Osteoblast (primary cell): ENCODE results near the gene CHMP5. TPM values are rescaled to one million over a fixed set of nuclear protein-coding genes. Genes with fewer than 3 reads are reported as not detected.
A peak's percentile ranks its signal among the peaks of the same experiment; 100 is the strongest.

Experiments used
- DNase-seq: peaks from one replicate; pipeline ENCODE4 v3.0.0; 2011; ENCODE audit warnings: low spot score, mixed read lengths; ENCODE audit not compliant: insufficient read length; ENCODE audit errors: missing footprints
- H2AFZ ChIP-seq: 2 replicates; pipeline ENCODE4 v1.6.0; 2011; ENCODE audit warnings: mild to moderate bottlenecking, low read length
- H3K27ac ChIP-seq: 2 replicates; pipeline ENCODE4 v1.5.1; 2011; ENCODE audit warnings: mild to moderate bottlenecking, low read depth, low read length, moderate library complexity
- H3K27me3 ChIP-seq: 2 replicates; pipeline ENCODE4 v1.6.0; 2012; ENCODE audit warnings: mild to moderate bottlenecking, control low read depth, inconsistent platforms, low read length, moderate library complexity; ENCODE audit not compliant: insufficient read depth
- H3K36me3 ChIP-seq: 2 replicates; pipeline ENCODE4 v1.5.1; 2011; ENCODE audit warnings: mild to moderate bottlenecking, low read length, control low read depth, moderate library complexity; ENCODE audit not compliant: insufficient read depth
- H3K4me1 ChIP-seq: 2 replicates; pipeline ENCODE4 v1.5.1; 2011; ENCODE audit warnings: mild to moderate bottlenecking, low read length, control low read depth, moderate library complexity; ENCODE audit not compliant: insufficient read depth
- H3K4me2 ChIP-seq: 2 replicates; pipeline ENCODE4 v1.6.0; 2011; ENCODE audit warnings: mild to moderate bottlenecking, low read length; ENCODE audit not compliant: insufficient read depth
- H3K4me3 ChIP-seq: fragments of 200-600 bp; sonication (generic); 3 replicates; pipeline ENCODE4 v1.5.1; 2012; ENCODE audit warnings: mild to moderate bottlenecking, low read length, inconsistent platforms; ENCODE audit not compliant: insufficient read depth
- H3K79me2 ChIP-seq: 2 replicates; pipeline ENCODE4 v1.6.0; 2012; ENCODE audit warnings: mild to moderate bottlenecking, low read length, control low read depth, inconsistent platforms; ENCODE audit not compliant: insufficient read depth
- H3K9me3 ChIP-seq: 2 replicates; pipeline ENCODE4 v1.5.1; 2011; ENCODE audit warnings: low read depth, low read length, control low read depth
- H4K20me1 ChIP-seq: 2 replicates; pipeline ENCODE4 v1.6.0; 2012; ENCODE audit warnings: mild to moderate bottlenecking, low read length, control low read depth; ENCODE audit not compliant: insufficient read depth
- CTCF ChIP-seq: IDR thresholded peaks from 2 replicates; pipeline ENCODE4 v1.5.1; 2011; ENCODE audit warnings: mild to moderate bottlenecking, low read depth, low read length, moderate library complexity; ENCODE audit errors: extremely low read depth
- total RNA-seq: library from RNA; depleted of rRNA; stranded (reverse); fragments of >200 nt; gene quantifications from 2 replicates; pipeline ENCODE4 v1.2.3, GENCODE V29; 2012

Gene CHMP5
- 71.0 and 71.7 TPM in 2 replicates for total RNA-seq

- Histone ChIP-seq H3K36me3 (peaks cover 42% of the 10 kb centered on the region), H4K20me1 (peaks cover 7% of the 10 kb centered on the region), H2AFZ (peak within 1 kb of the TSS; percentile 91), H3K4me1 (peaks cover 18% of the 10 kb centered on the region), H3K27ac (peak within 1 kb of the TSS; percentile 88), H3K4me2 (peak within 1 kb of the TSS; percentile 100), H3K4me3 (peak within 1 kb of the TSS; percentile 86), H3K9me3 (no peaks in the 10 kb centered on the region), H3K27me3 (no peaks in the 10 kb centered on the region), H3K79me2 (peaks cover 56% of the 10 kb centered on the region)
- DNase-seq: peak; percentile 98
- TF ChIP-seq CTCF: peak; percentile 32
Measured at GRCh38 chr9:33264473-33265177, at the start of gene CHMP5, which contains the start of gene BAG1. CHMP5 (plus strand) TSS chr9:33265049; CDS start chr9:33265079, 30 bp downstream. BAG1 (minus strand) TSS chr9:33264708.

DNA sequence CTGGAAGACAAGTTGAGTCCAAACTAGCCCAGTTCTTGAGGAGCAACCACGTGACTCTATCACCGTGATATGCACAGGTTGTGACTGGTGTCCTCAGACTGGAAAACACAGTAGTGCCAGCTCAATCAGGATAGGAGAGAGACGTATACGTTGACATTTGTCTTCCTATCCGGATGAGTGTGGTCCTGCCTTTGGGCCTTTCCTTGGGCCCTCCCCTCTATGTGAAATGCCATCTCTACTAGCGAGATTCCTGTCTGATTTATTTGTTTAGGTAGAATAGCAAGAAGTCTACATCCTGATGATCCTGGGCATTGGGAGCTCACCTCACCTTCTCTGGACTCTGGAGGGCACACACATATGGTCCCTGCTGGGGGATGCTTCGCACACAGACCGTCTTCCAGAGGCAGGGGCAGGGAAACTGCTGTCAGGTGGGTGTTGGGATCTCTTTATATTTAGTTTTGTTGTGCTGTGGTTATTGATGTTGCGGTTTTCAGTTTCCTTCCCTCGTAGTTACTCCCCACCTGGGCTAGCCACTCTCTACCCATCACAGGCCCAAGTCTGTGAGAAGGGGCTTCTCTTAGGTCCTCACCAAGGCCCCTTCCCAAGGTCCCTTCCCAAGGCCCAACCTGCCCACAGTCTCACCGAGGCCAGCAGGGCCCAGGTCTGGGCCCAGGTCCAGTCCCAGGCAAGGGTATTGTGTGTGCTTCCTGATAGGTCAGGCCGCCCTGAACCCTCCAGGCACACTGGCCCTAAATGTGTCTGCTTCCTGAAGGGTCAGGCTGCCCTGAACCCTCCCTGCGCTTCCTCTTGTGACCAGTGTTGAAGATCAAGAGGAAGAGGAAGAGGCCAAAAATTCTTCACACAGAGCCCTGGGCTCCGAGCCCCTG, 43.9 kb upstream of the CHMP5 start:
- Histone ChIP-seq H3K9me3 (no peaks in the 10 kb centered on the region), H3K4me2 (no peak overlapping the region), H2AFZ (no peak overlapping the region), H4K20me1 (no peaks in the 10 kb centered on the region), H3K36me3 (no peaks in the 10 kb centered on the region), H3K4me1 (peaks cover 6% of the 10 kb centered on the region), H3K27ac (no peak overlapping the region), H3K27me3 (peaks cover 10% of the 10 kb centered on the region), H3K79me2 (no peaks in the 10 kb centered on the region), H3K4me3 (no peak overlapping the region)
- DNase-seq: no peak
- no peak for TF ChIP-seq CTCF

- no peak for TF ChIP-seq CTCF
- H4K20me1 ChIP-seq: no peaks in the 10 kb centered on the region
- H3K79me2 ChIP-seq: no peaks in the 10 kb centered on the region
- H3K4me2 ChIP-seq: no peak overlapping the region
- H3K27ac ChIP-seq: no peak overlapping the region
- no peak overlapping the region for H2AFZ ChIP-seq
- H3K36me3 ChIP-seq: no peaks in the 10 kb centered on the region
- H3K9me3 ChIP-seq: no peaks in the 10 kb centered on the region
- H3K4me3 ChIP-seq: no peak overlapping the region
- H3K27me3 ChIP-seq: peaks cover 5% of the 10 kb centered on the region
- H3K4me1 ChIP-seq: peaks cover 6% of the 10 kb centered on the region
- DNase-seq: no peak
Measured at GRCh38 chr9:33221568-33221884, 43.3 kb upstream of the CHMP5 start.

GRCh38 chr9:33222031-33222430, 42.8 kb upstream of the CHMP5 start:
- Histone ChIP-seq H4K20me1 (no peaks in the 10 kb centered on the region), H3K9me3 (no peaks in the 10 kb centered on the region), H3K4me1 (peaks cover 6% of the 10 kb centered on the region), H3K27me3 (peaks cover 3% of the 10 kb centered on the region), H3K36me3 (no peaks in the 10 kb centered on the region), H3K4me2 (no peak overlapping the region), H3K4me3 (no peak overlapping the region), H3K79me2 (no peaks in the 10 kb centered on the region), H3K27ac (no peak overlapping the region), H2AFZ (no peak overlapping the region)
- no peak for DNase-seq
- no peak for TF ChIP-seq CTCF
